Thyroid gland (tissue), 4 donors: ENCODE measurements around the gene RAB19. TPM values are rescaled to one million over a fixed set of nuclear protein-coding genes. Genes with fewer than 3 reads are reported as not detected.

Source experiments
- DNase-seq, 2 donors: peaks; one replicate each; pipeline ENCODE4 v3.0.0-alpha.2; 2019
- H3K27ac ChIP-seq, 3 donors: fragments of 200-600 bp; sonication (generic); 1 replicate in 2 of 3; 2 replicates in 1 of 3; pipeline ENCODE4 v1.5.1; 2016 to 2019; ENCODE audit warnings: mild to moderate bottlenecking in 1 of 3, moderate library complexity in 1 of 3
- H3K27me3 ChIP-seq: fragments of 200-600 bp; sonication (generic); one replicate; pipeline ENCODE4 v1.5.1; 2019
- H3K36me3 ChIP-seq, 2 donors: fragments of 200-600 bp; sonication (generic); one replicate each; pipeline ENCODE4 v1.5.1; 2016 to 2019
- H3K4me1 ChIP-seq, 2 donors: fragments of 200-600 bp; sonication (generic); one replicate each; pipeline ENCODE4 v1.5.1; 2017 to 2019
- H3K4me3 ChIP-seq, 3 donors: fragments of 200-600 bp; sonication (generic); replicated peaks in 1 of 3; 1 replicate in 2 of 3; 2 replicates in 1 of 3; pipeline ENCODE4 v1.5.1; 2016; ENCODE audit warnings: mild to moderate bottlenecking in 1 of 3
- H3K9me3 ChIP-seq: fragments of 200-600 bp; sonication (generic); one replicate; pipeline ENCODE4 v1.5.1; 2017
- POLR2A ChIP-seq, 2 donors: fragments of 450-650 bp; IDR thresholded peaks; one replicate each; pipeline ENCODE4 v1.6.1; 2017; ENCODE audit warnings: antibody characterized with exemption in 2 of 2, mild to moderate bottlenecking in 2 of 2, moderate library complexity in 1 of 2
- WGBS, 2 donors: methylation state at CpG; one replicate each; pipeline ENCODE4 v1.1.5; 2017; 5-methylcytosine and 5-hydroxymethylcytosine counted together
- intact Hi-C: fragments of 100-400 bp; cut with DNase I; formaldehyde crosslinking; loops from one replicate; pipeline ENCODE4 v1.15.1; 2023
- total RNA-seq, 4 donors: library from RNA; depleted of rRNA; stranded (reverse); fragments of >200 nt; gene quantifications; one replicate each; pipeline ENCODE4 v1.2.3, GENCODE V29; 2016
- TF ChIP-seq, protein P1 (sequence below), 6 experiments: fragments of 200-600 bp in 3 of 6; fragments of 450-650 bp in 3 of 6; sonication (generic) in 3 of 6; IDR thresholded peaks; one replicate each; pipeline ENCODE4 v1.5.1; 2016 to 2019; ENCODE audit warnings: antibody characterized with exemption in 6 of 6, mild to moderate bottlenecking in 2 of 6, inconsistent platforms in 1 of 6, moderate library complexity in 1 of 6

The RAB19 gene
- total RNA-seq, 4 donors from 2014 or later: 9.7 to 45.5 (median 17.2) TPM

DNA sequence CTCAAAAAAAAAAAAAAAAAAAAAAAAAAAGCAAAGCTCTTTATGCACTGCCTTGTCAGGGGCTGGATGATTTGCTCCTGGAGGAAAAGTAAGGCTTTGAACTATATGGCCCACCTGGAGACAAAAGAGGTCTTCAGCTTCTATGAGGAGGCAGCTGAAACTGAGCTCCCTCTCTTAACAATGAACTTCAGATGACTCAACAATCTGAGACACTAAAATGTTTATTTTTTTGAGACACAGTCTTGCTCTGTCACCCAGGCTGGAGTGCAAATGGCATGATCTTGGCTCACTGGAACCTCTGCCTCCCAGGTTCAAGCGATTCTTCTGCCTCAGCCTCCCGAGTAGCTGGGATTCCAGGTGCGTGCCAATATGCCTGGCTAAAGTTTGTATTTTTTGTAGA lies 36.7 kb downstream of the RAB19 start:
- Histone ChIP-seq H3K4me1 (no peaks in the 10 kb centered on the region), H3K27me3 (no peaks in the 10 kb centered on the region), H3K27ac (no peak overlapping the region), H3K36me3 (no peaks in the 10 kb centered on the region), H3K4me3 (no peak overlapping the region), H3K9me3 (no peaks in the 10 kb centered on the region)
- TF ChIP-seq, protein P1, sequence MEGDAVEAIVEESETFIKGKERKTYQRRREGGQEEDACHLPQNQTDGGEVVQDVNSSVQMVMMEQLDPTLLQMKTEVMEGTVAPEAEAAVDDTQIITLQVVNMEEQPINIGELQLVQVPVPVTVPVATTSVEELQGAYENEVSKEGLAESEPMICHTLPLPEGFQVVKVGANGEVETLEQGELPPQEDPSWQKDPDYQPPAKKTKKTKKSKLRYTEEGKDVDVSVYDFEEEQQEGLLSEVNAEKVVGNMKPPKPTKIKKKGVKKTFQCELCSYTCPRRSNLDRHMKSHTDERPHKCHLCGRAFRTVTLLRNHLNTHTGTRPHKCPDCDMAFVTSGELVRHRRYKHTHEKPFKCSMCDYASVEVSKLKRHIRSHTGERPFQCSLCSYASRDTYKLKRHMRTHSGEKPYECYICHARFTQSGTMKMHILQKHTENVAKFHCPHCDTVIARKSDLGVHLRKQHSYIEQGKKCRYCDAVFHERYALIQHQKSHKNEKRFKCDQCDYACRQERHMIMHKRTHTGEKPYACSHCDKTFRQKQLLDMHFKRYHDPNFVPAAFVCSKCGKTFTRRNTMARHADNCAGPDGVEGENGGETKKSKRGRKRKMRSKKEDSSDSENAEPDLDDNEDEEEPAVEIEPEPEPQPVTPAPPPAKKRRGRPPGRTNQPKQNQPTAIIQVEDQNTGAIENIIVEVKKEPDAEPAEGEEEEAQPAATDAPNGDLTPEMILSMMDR (IDR thresholded peaks at IDR 0.05): no peak
- WGBS, 2 donors: 93 to 96% methylated on average over 3 of the region's 3 CpGs
- DNase-seq: no peak
- intact Hi-C loops: no loop called here

- intact Hi-C loops: no loop called here
- Histone ChIP-seq H3K36me3 (no peaks in the 10 kb centered on the region), H3K4me3 (no peak overlapping the region), H3K4me1 (no peaks in the 10 kb centered on the region), H3K9me3 (no peaks in the 10 kb centered on the region), H3K27me3 (no peaks in the 10 kb centered on the region), H3K27ac (no peak overlapping the region)
- WGBS, 2 donors: 86 to 93% methylated on average over 2 of the region's 2 CpGs
- TF ChIP-seq, protein P1 (IDR thresholded peaks at IDR 0.05): no peak
- no peak for TF ChIP-seq POLR2A (IDR thresholded peaks at IDR 0.05)
- no peak for DNase-seq
Measured at GRCh38 chr7:140441519-140441918, 37.7 kb downstream of the RAB19 start.

DNA sequence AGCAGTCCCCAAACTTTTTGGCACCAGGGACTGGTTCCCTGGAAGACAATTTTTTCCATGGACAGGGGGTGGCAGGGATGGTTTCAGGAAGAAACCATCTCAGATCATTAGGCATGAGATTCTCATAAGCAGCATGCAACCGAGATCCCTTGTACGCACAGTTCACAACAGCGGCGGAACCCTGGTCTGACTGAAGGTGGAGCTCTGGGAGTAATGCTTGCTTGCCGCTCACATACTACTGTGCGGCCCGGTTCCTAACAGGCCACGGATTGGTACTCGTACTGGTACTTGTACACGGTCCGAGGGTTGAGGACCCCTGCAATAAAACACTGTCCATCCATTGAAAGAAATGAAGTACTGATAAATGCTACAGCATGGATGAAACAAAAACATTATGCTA lies 42.6 kb downstream of the RAB19 start:
- no peak overlapping the region for H3K27ac ChIP-seq
- no peaks in the 10 kb centered on the region for H3K9me3 ChIP-seq
- no peak overlapping the region for H3K4me3 ChIP-seq
- no peak for DNase-seq
- H3K36me3 ChIP-seq: no peaks in the 10 kb centered on the region
- no peaks in the 10 kb centered on the region for H3K27me3 ChIP-seq
- TF ChIP-seq, protein P1 (IDR thresholded peaks at IDR 0.05): no peak
- no peak for TF ChIP-seq POLR2A (IDR thresholded peaks at IDR 0.05)
- H3K4me1 ChIP-seq: no peaks in the 10 kb centered on the region
- WGBS, 2 donors: 92 to 95% methylated on average over 11 of the region's 11 CpGs
- intact Hi-C loops: no loop called here

- no peak for TF ChIP-seq POLR2A (IDR thresholded peaks at IDR 0.05)
- TF ChIP-seq, protein P1 (IDR thresholded peaks at IDR 0.05): no peak
- 89 to 93% methylated on average over 7 of the region's 7 CpGs for WGBS, 2 donors
- Histone ChIP-seq H3K9me3 (no peaks in the 10 kb centered on the region), H3K27ac (no peak overlapping the region), H3K4me3 (no peak overlapping the region), H3K4me1 (no peaks in the 10 kb centered on the region), H3K36me3 (no peaks in the 10 kb centered on the region), H3K27me3 (no peaks in the 10 kb centered on the region)
- intact Hi-C loops: no loop called here
- no peak for DNase-seq
Measured at GRCh38 chr7:140447841-140448240, 44.0 kb downstream of the RAB19 start.

GRCh38 chr7:140448781-140449480 lies 45.1 kb downstream of the RAB19 start:
- WGBS, 2 donors: 78 to 82% methylated on average over 4 of the region's 4 CpGs
- Histone ChIP-seq H3K9me3 (no peaks in the 10 kb centered on the region), H3K27ac (no peak overlapping the region), H3K4me3 (no peak overlapping the region), H3K4me1 (no peaks in the 10 kb centered on the region), H3K36me3 (peaks cover 2 to 6% of the 10 kb centered on the region in 2 donors), H3K27me3 (no peaks in the 10 kb centered on the region)
- intact Hi-C loops: no loop called here
- no peak for DNase-seq
- TF ChIP-seq, protein P1 (IDR thresholded peaks at IDR 0.05): no peak
- no peak for TF ChIP-seq POLR2A (IDR thresholded peaks at IDR 0.05)
